ENCODE results near the gene ETFA.
"Not testable (repeated sequence)": the region's sequence is repeated elsewhere in the genome, so short reads cannot be mapped to it uniquely, and the experiment has no call there.

The ETFA gene

DNA sequence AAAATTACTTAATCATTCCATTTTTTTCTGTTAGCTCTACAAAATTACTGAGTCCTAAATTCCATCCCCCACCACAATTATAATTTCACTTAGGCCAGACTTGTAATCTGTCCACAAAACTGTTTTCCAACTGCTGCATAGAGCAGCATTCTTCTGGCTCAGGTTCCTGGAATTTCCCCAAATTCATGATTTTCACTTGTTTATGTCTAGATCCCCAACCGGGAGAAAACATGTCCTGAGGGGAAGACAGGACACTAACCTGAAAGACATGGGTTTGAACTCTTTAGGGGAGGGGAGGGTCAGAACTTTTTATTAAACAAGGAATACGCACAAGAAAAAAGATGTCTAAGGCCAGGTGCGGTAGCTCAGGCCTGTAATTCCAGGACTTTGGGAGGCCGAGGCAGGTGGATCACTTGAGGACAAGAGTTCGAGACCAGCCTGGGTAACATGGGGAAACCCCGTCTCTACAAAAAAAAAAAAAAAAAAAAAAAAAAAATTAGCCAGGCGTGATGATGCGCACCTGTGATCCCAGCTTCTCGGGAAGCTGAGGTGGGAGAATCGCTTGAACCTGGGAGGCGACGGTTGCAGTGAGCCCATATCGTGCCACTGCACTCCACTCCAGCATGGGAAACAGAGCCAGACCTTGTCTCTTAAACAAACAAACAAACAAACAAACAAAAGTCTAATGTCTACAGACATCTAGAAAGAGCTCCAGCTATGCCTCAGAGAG lies 1.5 kb downstream of the ETFA start:
- DNase-seq (ENCODE audit: low spot score) (no peak), ATAC-seq (ENCODE audit: low read depth) (no peak)
- H3K4me3 ChIP-seq (ENCODE audit: severe bottlenecking): no peak overlapping the region
- TF ChIP-seq, protein P1, sequence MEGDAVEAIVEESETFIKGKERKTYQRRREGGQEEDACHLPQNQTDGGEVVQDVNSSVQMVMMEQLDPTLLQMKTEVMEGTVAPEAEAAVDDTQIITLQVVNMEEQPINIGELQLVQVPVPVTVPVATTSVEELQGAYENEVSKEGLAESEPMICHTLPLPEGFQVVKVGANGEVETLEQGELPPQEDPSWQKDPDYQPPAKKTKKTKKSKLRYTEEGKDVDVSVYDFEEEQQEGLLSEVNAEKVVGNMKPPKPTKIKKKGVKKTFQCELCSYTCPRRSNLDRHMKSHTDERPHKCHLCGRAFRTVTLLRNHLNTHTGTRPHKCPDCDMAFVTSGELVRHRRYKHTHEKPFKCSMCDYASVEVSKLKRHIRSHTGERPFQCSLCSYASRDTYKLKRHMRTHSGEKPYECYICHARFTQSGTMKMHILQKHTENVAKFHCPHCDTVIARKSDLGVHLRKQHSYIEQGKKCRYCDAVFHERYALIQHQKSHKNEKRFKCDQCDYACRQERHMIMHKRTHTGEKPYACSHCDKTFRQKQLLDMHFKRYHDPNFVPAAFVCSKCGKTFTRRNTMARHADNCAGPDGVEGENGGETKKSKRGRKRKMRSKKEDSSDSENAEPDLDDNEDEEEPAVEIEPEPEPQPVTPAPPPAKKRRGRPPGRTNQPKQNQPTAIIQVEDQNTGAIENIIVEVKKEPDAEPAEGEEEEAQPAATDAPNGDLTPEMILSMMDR (IDR thresholded peaks at IDR 0.05; ENCODE audit: poor library complexity, severe bottlenecking): no peak
- H3K27ac ChIP-seq (ENCODE audit: poor library complexity, severe bottlenecking): no peak overlapping the region
- peaks cover 25% of the 10 kb centered on the region for H3K36me3 ChIP-seq (ENCODE audit: low read depth)
- H3K27me3 ChIP-seq (ENCODE audit: insufficient read depth, poor library complexity, severe bottlenecking): no peaks in the 10 kb centered on the region
- peaks cover 22% of the 10 kb centered on the region for H3K4me1 ChIP-seq (ENCODE audit: insufficient read depth, poor library complexity, severe bottlenecking)
- H3K9me3 ChIP-seq (ENCODE audit: severe bottlenecking): no peaks in the 10 kb centered on the region

DNA sequence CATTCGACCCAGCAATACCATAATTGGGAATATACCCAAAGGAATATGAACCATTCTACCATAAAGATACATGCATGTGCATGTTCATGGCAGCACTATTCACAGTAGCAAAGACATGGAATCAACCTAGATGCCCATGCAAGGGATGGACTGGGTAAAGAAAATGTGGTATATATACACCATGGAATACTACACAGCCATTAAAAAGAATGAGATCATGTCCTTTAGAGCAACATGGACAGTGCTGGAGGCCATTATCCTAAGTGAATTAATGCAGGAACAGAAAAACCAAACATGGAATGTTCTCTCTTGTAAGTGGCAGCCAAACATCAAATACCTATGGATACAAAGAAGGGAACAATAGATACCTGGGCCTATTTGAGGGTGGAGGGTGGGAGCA lies 7.4 kb downstream of the ETFA start:
- Histone ChIP-seq H3K4me1 (ENCODE audit: insufficient read depth, poor library complexity, severe bottlenecking) (no peaks in the 10 kb centered on the region), H3K36me3 (ENCODE audit: low read depth) (peaks cover 18% of the 10 kb centered on the region), H3K9me3 (ENCODE audit: severe bottlenecking) (no peaks in the 10 kb centered on the region), H3K4me3 (ENCODE audit: severe bottlenecking) (no peak overlapping the region), H3K27me3 (ENCODE audit: insufficient read depth, poor library complexity, severe bottlenecking) (no peaks in the 10 kb centered on the region), H3K27ac (ENCODE audit: poor library complexity, severe bottlenecking) (no peak overlapping the region)
- DNase-seq (ENCODE audit: low spot score) (no peak), ATAC-seq (ENCODE audit: low read depth) (no peak)
- TF ChIP-seq, protein P1 (IDR thresholded peaks at IDR 0.05; ENCODE audit: poor library complexity, severe bottlenecking): no peak

DNA sequence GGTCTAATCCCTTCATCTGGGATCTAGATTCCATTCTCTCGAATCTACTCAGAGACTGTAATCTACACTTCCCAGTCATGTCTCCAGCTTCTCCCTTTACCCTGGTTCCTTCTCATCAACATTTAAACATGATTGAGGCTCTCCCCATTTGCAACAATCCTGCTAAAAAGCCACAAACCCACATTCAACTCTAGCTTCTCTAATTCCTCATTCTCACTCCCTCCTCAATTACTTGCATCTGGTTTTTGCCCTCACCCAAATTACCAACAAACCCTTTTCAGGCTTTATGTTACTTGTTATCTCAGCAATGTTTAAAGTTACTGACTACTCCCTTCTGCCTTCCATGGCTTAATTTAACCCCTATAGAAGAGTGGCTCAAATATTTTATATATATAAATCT lies 11.5 kb downstream of the ETFA start:
- H3K27me3 ChIP-seq (ENCODE audit: insufficient read depth, poor library complexity, severe bottlenecking): no peaks in the 10 kb centered on the region
- ATAC-seq (ENCODE audit: low read depth) (no peak), DNase-seq (ENCODE audit: low spot score) (no peak)
- H3K4me1 ChIP-seq (ENCODE audit: insufficient read depth, poor library complexity, severe bottlenecking): no peaks in the 10 kb centered on the region
- H3K27ac ChIP-seq (ENCODE audit: poor library complexity, severe bottlenecking): no peak overlapping the region
- peaks cover 6% of the 10 kb centered on the region; the same call in 1 of the 2 replicates for H3K36me3 ChIP-seq (ENCODE audit: low read depth)
- H3K4me3 ChIP-seq (ENCODE audit: severe bottlenecking): no peak overlapping the region
- H3K9me3 ChIP-seq (ENCODE audit: severe bottlenecking): no peaks in the 10 kb centered on the region
- TF ChIP-seq, protein P1 (IDR thresholded peaks at IDR 0.05; ENCODE audit: poor library complexity, severe bottlenecking): no peak

DNA sequence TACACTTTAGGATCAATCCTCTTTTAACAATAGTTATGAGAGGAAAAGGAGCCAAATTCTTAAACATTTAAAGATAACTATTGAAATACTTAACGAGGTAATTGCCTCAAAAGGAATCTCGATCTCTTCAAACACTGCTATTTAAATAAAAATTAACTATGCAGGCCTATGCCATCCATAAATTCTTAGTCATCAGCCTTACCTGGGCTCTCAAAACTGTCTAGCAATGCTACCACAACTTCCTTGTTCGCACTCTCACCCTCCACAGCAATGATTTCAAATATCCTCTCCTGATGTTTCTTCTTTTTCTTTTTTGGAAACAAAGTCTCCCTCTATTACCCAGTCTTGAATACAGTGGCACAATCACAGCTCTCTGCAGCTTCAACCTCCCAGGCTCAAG lies 12.3 kb downstream of the ETFA start:
- ATAC-seq (ENCODE audit: low read depth) (0 out of 3 replicates have a peak, but pooled peaks have one; percentile 44), DNase-seq (ENCODE audit: low spot score) (no peak)
- Histone ChIP-seq H3K27ac (ENCODE audit: poor library complexity, severe bottlenecking) (no peak overlapping the region), H3K4me1 (ENCODE audit: insufficient read depth, poor library complexity, severe bottlenecking) (no peaks in the 10 kb centered on the region), H3K4me3 (ENCODE audit: severe bottlenecking) (no peak overlapping the region), H3K27me3 (ENCODE audit: insufficient read depth, poor library complexity, severe bottlenecking) (no peaks in the 10 kb centered on the region), H3K9me3 (ENCODE audit: severe bottlenecking) (no peaks in the 10 kb centered on the region), H3K36me3 (ENCODE audit: low read depth) (peaks cover 9% of the 10 kb centered on the region; the same call in 1 of the 2 replicates)
- TF ChIP-seq, protein P1 (IDR thresholded peaks at IDR 0.05; ENCODE audit: poor library complexity, severe bottlenecking): no peak

DNA sequence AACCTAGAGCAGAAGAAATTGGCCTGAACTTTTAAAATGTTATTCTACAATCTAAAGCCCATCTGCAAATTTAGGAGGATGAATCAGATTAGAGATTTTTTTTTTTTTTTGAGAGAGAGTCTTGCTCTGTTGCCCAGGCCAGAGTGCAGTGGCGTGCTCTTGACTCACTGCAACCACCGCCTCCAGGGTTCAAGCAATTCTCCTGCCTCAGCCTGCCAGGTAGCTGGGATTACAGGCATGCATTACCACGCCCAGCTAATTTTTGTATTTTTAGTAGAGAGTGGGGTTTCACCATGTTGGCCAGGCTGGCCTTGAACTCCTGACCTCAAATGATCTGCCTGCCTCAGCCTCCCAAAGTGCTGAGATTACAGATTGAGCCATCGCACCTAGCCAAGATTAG lies 13.3 kb downstream of the ETFA start:
- not testable (repeated sequence) for H3K27ac ChIP-seq (ENCODE audit: poor library complexity, severe bottlenecking); H3K4me1 ChIP-seq (ENCODE audit: insufficient read depth, poor library complexity, severe bottlenecking); H3K9me3 ChIP-seq (ENCODE audit: severe bottlenecking); H3K36me3 ChIP-seq (ENCODE audit: low read depth); ATAC-seq (ENCODE audit: low read depth); DNase-seq (ENCODE audit: low spot score); H3K27me3 ChIP-seq (ENCODE audit: insufficient read depth, poor library complexity, severe bottlenecking); H3K4me3 ChIP-seq (ENCODE audit: severe bottlenecking)
